Loucy (cell line): ENCODE data around the gene KRTAP17-1.

ENCODE experiments used
- H2AFZ ChIP-seq: fragments of 200-600 bp; sonication (generic); 2 replicates; pipeline ENCODE4 v1.6.0; 2016; ENCODE audit warnings: antibody characterized with exemption, mild to moderate bottlenecking, low read length, moderate library complexity
- H3F3A ChIP-seq: fragments of 200-600 bp; 2 replicates; pipeline ENCODE4 v1.6.0; 2016; ENCODE audit warnings: antibody characterized with exemption, low read depth, mild to moderate bottlenecking
- H3K27me3 ChIP-seq: fragments of 200-600 bp; sonication (generic); 2 replicates; pipeline ENCODE4 v1.6.1; 2014; ENCODE audit warnings: low read length, mild to moderate bottlenecking; ENCODE audit not compliant: insufficient read depth, poor library complexity, severe bottlenecking
- H3K36me3 ChIP-seq: fragments of 200-600 bp; sonication (generic); 2 replicates; pipeline ENCODE4 v1.6.1; 2016; ENCODE audit warnings: low read length; ENCODE audit not compliant: insufficient read depth
- H3K4me1 ChIP-seq: fragments of 200-600 bp; sonication (generic); 2 replicates; pipeline ENCODE4 v1.5.1; 2014; ENCODE audit warnings: low read length, mild to moderate bottlenecking; ENCODE audit not compliant: insufficient read depth, poor library complexity, severe bottlenecking
- H3K4me2 ChIP-seq: fragments of 200-600 bp; sonication (generic); 2 replicates; pipeline ENCODE4 v1.6.0; 2014; ENCODE audit warnings: antibody characterized with exemption, low read length, low read depth, mild to moderate bottlenecking; ENCODE audit not compliant: poor library complexity, severe bottlenecking
- H3K4me3 ChIP-seq: fragments of 200-600 bp; sonication (generic); 2 replicates; pipeline ENCODE4 v1.5.1; 2014; ENCODE audit warnings: low read length, mild to moderate bottlenecking, mixed read lengths; ENCODE audit not compliant: poor library complexity, severe bottlenecking
- H3K79me2 ChIP-seq: fragments of 200-600 bp; sonication (generic); 2 replicates; pipeline ENCODE4 v1.6.1; 2014; ENCODE audit warnings: low read length; ENCODE audit not compliant: insufficient read depth
- H3K9ac ChIP-seq: fragments of 200-600 bp; sonication (generic); 2 replicates; pipeline ENCODE4 v1.6.0; 2014; ENCODE audit warnings: mild to moderate bottlenecking, low read depth, low read length, moderate library complexity; ENCODE audit not compliant: poor library complexity, severe bottlenecking
- H3K9me2 ChIP-seq: fragments of 200-600 bp; sonication (generic); replicated peaks from 2 replicates; pipeline ENCODE4 v1.6.1; 2016; ENCODE audit warnings: low read depth, low read length, mixed read lengths
- H3K9me3 ChIP-seq: fragments of 200-600 bp; sonication (generic); 2 replicates; pipeline ENCODE4 v1.6.1; 2014; ENCODE audit warnings: mild to moderate bottlenecking, antibody characterized with exemption, low read length, low read depth; ENCODE audit not compliant: insufficient read depth
- H4K20me1 ChIP-seq: fragments of 200-600 bp; sonication (generic); 2 replicates; pipeline ENCODE4 v1.6.0; 2014; ENCODE audit warnings: antibody characterized with exemption, low read length, mild to moderate bottlenecking; ENCODE audit not compliant: insufficient read depth, poor library complexity, severe bottlenecking
- EZH2phosphoT487 ChIP-seq: fragments of 200-600 bp; IDR thresholded peaks from 2 replicates; pipeline ENCODE4 v1.6.1; 2018; ENCODE audit warnings: antibody characterized with exemption, mild to moderate bottlenecking, moderate library complexity, borderline replicate concordance
- TF ChIP-seq, protein P1 (sequence below): fragments of 200-600 bp; sonication (generic); conservative IDR thresholded peaks from 2 replicates; pipeline ENCODE4 v1.5.1; 2014; ENCODE audit warnings: mild to moderate bottlenecking, antibody characterized with exemption, low read length

KRTAP17-1 gene, protein sequence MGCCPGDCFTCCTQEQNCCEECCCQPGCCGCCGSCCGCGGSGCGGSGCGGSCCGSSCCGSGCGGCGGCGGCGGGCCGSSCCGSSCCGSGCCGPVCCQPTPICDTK

DNA sequence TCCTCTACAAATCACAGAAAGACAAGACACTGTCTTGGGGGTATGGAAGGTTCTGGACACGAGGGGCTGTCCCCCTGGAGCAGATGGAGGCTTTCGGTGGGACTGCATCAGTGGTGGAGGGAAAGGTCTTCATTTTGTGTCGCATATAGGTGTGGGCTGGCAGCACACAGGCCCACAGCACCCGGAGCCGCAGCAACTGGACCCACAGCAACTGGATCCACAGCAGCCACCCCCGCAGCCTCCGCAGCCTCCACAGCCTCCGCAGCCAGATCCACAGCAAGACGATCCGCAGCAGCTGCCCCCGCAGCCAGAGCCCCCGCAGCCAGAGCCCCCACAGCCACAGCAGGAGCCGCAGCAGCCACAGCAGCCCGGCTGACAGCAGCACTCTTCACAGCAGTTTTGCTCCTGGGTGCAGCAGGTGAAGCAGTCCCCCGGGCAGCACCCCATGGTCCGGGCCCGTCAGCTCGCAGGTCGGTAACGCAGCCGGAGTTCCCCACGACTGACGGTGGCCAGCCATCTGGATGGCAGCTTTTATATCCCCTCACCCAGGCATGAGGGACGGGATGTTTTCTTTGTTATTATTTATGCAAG, at the start of gene KRTAP17-1:
KRTAP17-1 (minus strand) TSS at position 507 of the 591 bp plus-strand sequence; CDS start at position 447, 60 bp downstream.
- H3K79me2 ChIP-seq = no peaks in the 10 kb centered on the region
- H2AFZ ChIP-seq = no peak within 1 kb of the TSS

DNA sequence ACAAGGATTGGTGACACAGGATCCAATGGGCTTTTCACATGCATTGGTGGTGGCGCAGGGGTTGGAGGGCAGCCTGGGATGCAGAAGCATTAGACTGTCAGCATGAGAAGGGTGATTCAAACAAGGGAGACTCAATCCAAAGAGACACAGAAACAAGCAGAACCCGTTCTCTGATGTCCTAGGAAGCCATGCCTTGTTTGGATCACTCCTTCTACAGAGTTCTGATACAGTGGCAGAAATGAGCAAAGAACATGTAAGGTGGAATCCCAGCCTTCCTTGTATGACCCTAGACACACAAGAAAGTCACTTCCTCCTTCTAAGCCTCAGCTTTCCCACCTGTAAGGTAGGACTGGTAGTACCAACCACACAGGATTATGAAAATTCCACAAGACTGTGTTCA, 48.4 kb upstream of the KRTAP17-1 start:
- TF ChIP-seq EZH2phosphoT487 = no peak
- TF ChIP-seq, protein P1, sequence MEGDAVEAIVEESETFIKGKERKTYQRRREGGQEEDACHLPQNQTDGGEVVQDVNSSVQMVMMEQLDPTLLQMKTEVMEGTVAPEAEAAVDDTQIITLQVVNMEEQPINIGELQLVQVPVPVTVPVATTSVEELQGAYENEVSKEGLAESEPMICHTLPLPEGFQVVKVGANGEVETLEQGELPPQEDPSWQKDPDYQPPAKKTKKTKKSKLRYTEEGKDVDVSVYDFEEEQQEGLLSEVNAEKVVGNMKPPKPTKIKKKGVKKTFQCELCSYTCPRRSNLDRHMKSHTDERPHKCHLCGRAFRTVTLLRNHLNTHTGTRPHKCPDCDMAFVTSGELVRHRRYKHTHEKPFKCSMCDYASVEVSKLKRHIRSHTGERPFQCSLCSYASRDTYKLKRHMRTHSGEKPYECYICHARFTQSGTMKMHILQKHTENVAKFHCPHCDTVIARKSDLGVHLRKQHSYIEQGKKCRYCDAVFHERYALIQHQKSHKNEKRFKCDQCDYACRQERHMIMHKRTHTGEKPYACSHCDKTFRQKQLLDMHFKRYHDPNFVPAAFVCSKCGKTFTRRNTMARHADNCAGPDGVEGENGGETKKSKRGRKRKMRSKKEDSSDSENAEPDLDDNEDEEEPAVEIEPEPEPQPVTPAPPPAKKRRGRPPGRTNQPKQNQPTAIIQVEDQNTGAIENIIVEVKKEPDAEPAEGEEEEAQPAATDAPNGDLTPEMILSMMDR = no peak
- Histone ChIP-seq H3K9ac (no peak overlapping the region), H3K4me1 (no peaks in the 10 kb centered on the region), H3K4me3 (no peak overlapping the region), H3K36me3 (no peaks in the 10 kb centered on the region), H3K79me2 (no peaks in the 10 kb centered on the region), H3K4me2 (no peak overlapping the region), H3K27me3 (no peaks in the 10 kb centered on the region), H3F3A (no peaks in the 10 kb centered on the region), H4K20me1 (no peaks in the 10 kb centered on the region), H3K9me2 (no peaks in the 10 kb centered on the region), H3K9me3 (no peaks in the 10 kb centered on the region), H2AFZ (no peak overlapping the region)

More for the DNA sequence above, at the start of gene KRTAP17-1:
- peaks cover 9% of the 10 kb centered on the region for H3K9me3 ChIP-seq
- H3K36me3 ChIP-seq = no peaks in the 10 kb centered on the region
- H3K4me2 ChIP-seq = no peak within 1 kb of the TSS
- H3K9me2 ChIP-seq = no peaks in the 10 kb centered on the region
- H3K4me1 ChIP-seq = peaks cover 4% of the 10 kb centered on the region
- H3K4me3 ChIP-seq = no peak within 1 kb of the TSS
- no peaks in the 10 kb centered on the region for H4K20me1 ChIP-seq
- H3K27me3 ChIP-seq = no peaks in the 10 kb centered on the region
- no peaks in the 10 kb centered on the region for H3F3A ChIP-seq
- no peak within 1 kb of the TSS for H3K9ac ChIP-seq
- TF ChIP-seq EZH2phosphoT487 = no peak
- TF ChIP-seq, protein P1 = no peak

DNA sequence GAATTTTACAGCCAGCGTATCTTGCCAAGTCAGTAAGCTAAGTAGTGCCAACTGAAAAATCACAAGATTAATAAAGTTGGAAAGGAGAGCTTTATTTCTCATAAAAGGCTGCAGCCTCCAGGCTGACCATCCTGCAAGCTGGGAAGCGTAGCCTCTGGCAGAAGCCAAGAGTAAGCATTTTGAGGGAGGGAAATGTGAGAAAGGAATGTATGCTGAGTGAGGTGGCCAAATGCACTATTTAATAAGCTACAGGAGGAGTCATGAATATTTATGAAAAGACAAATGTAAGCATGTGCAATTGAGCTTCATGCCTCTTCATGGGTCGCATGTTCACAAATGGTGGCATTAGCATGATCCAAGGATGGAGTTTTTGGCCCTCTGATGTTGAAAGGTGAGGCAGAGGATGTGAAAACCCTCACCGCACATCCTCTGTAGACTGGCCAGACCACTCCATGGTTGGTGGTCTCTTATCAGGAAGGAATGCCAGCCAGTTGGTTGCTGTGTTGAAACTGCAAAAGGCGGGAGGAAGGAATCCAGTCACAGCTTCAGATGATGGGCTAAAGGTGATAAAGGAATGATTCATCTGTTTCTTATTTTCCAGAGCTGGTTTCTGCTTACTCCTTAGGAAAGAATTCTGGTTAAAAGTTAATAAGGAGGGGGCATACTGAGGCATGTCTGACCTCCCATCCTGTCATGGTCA, 44.9 kb upstream of the KRTAP17-1 start:
- no peaks in the 10 kb centered on the region for H3F3A ChIP-seq
- H3K4me1 ChIP-seq = no peaks in the 10 kb centered on the region
- H3K9me3 ChIP-seq = no peaks in the 10 kb centered on the region
- no peaks in the 10 kb centered on the region for H3K9me2 ChIP-seq
- no peak overlapping the region for H3K4me2 ChIP-seq
- no peaks in the 10 kb centered on the region for H4K20me1 ChIP-seq
- TF ChIP-seq EZH2phosphoT487 = no peak
- TF ChIP-seq, protein P1 = no peak
- peaks cover 5% of the 10 kb centered on the region for H3K27me3 ChIP-seq
- H3K36me3 ChIP-seq = no peaks in the 10 kb centered on the region
- H3K9ac ChIP-seq = no peak overlapping the region
- H3K4me3 ChIP-seq = no peak overlapping the region
- H3K79me2 ChIP-seq = no peaks in the 10 kb centered on the region
- H2AFZ ChIP-seq = no peak overlapping the region
